GM21381 (cell line): Measurements from ENCODE around the gene TTC39B.

Source experiments
- ATAC-seq: cut with Tn5 transposase; IDR thresholded peaks from one replicate; pipeline ENCODE4 v1.9.1; 2021; ENCODE audit warnings: mild to moderate bottlenecking, moderate library complexity; ENCODE audit not compliant: unreplicated experiment

The TTC39B gene

DNA sequence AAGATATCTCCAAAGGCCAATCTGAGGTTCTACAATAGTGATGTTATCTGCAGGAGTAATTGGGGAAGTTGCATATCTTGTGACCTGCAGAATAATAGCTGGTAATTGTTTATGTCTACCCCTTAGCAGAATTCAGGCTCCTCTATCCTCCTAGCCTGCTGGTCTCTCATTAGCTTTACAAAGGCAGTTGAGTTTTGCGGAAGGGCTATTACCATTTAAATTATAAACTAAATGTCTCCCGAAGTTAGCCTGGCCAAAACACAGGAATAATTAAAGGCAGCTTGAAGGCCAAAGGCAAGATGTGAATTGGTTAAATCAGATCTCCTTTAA lies 168.7 kb downstream of the TTC39B start:
- ATAC-seq, result no peak

DNA sequence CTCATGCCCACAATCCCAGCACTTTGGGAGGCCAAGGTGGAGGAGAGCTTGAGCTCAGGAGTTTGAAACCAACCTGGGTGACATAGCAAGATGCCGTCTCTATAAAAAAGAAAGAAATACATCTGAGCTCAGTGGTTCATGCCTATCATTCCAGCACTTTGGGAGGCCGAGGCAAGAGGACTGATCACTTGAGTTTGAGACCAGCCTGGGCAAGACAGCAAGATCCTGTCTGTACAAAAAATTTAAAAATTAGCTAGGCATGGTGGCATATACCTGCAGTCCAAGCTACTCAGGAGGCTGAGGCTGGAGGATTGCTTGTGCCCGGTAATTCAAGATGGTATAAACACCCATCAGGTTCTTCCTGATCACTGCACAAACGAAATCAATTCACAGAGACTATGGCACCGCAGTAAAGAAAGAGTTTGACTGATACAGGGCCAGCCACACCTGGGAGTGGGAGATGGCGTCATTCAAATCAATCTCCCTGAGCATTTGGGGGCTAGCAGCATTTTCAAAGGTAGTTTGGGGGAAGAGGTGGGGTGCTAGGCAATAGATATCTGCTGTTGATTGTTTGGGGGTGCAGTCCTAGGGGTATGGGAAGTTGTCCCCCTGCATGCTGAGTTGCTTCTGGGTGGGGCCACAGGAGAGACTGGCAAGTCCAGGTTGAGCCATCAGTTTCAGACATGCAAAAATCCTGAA lies 169.2 kb downstream of the TTC39B start:
- ATAC-seq, result no peak

DNA sequence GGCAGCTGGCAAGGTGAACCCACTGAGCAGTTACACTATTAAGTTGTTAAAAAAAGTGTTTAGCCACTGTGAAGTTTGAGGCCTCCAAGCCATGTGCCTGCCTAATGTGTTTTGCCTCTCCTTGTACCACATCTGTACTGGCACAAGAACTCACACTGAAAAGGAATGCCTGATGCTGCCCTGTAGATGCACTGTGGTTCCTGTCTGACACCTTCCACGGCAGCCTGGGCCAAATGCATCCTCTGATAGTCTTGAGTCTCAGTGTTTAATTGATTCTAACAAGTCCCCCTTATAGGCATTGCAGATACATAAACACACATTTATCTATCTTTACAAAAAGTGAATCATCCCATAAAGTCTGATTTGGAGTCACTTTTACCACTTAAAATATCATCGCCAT lies 169.9 kb downstream of the TTC39B start:
- ATAC-seq, result no peak

DNA sequence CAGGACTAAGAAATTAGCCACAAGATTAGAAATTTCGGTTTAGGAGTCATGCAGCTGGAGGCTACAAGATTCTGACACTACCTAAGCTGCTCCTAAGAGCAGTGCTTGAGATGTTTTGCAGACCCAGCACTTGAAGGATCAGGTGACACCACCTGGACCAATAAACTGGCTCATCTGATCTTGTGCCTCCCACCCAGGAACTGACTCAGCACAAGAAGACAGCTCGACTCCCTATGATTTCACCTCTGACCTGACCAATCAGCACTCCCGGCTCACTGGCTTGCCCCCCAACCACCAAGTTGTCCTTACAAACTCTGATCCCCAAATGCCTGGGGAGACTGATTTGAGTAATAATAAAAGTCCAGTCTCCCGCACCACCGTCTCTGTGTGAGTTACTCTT lies 170.4 kb downstream of the TTC39B start:
- ATAC-seq, result no peak

DNA sequence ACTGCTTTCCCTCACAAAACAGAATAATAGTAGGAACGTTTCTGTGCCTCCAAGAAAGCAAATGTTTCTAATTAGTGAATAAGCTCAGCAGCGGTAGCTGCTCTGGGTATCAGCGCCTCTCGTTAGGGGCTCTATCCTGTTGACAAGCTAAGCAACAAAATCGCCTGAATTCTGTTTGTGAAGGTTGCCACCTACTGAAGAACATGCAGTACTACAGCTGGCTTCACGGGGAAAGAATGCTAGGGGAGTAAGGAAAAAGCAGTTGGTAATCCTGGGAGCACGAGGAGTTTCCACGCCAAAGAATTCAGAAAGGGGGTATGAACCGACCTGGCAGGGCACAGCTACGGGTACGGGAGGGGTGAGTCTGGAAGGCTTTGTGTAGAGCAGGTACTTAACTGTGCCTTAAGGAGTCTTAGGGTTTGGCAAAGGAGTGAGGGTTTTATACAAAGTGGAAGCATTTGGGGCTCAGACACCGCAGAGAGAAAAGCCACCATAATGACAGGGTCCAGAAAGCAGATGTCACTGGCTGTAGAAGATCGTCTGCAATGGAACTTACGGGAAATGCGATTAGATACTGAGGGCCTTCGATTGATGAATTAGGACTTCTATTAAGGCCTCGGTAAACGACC lies 171.7 kb downstream of the TTC39B start:
- peak; percentile 87 for ATAC-seq

DNA sequence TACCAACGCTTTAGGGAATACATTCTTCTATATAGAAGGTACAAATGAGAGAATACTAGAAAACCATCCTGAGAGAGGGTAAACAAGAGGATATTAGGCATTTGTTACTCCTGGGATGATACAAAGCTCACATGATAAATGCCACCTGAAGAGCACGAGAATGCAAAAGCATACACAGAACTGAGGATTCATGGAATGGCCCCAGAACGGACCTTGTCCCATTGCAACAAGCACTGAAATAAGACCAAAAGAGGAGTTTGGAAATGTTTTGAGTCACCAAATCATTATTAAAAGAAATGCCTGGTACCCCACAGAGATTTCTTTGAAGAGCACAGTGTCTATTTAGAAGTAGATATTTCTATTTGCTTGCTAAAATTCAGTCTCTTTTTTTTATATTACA lies 173.5 kb downstream of the TTC39B start:
- no peak for ATAC-seq

DNA sequence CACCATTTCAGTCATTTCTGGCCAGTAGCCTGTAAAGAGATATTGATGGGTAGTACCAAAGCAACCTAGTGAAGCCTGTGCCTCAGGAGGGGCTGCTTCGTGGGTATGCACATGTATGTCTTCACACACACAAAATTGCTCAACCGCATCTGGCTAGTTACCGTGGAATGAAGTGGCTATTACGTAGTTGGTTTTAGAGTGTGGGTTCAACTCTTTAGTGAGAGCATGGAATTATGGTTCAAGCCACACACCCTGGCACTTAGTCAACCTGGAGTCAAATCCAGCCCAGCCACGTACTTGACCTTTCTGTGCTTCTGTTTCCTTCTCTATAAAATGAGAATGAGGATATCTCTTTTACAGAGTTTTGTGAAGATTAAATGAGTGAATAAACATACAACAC lies 174.9 kb downstream of the TTC39B start:
- ATAC-seq, result no peak

DNA sequence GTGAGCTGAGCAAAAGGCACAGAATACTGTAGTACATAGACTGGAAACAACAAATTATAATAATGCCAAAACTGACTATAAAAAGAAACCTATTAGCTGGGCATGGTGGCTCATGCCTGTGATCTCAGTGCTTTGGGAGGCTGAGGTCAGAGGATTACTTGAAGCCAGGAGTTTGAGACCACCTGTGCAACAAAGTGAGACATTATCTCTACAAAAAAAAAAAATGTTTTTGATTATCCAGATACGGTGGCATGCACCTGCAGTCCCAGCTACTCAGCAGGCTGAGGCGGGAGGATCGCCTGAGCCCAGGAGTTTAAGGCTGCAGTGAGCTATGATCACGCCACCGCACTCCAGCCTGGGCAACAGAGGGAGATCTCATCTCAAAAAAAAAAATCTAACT lies 175.9 kb downstream of the TTC39B start:
- ATAC-seq, result no peak

DNA sequence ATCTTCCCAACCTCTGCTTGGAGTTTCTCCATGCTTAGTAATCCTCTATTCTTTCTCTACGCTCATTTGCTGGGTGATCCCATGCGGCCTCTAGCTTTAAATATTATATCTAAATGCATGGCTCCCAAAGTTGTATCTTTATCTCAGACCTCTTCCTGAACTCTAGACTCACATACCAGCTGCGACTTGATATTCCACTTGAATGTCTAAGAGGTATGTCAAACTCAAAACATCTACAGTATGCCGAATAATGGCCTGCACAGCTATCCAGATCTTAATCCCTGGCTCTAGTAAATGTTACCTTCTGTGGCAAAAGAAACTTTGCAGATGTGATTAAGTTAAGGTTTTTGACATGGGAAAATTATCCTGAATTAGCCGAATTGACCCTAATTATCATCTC lies 179.2 kb downstream of the TTC39B start:
- no peak for ATAC-seq

DNA sequence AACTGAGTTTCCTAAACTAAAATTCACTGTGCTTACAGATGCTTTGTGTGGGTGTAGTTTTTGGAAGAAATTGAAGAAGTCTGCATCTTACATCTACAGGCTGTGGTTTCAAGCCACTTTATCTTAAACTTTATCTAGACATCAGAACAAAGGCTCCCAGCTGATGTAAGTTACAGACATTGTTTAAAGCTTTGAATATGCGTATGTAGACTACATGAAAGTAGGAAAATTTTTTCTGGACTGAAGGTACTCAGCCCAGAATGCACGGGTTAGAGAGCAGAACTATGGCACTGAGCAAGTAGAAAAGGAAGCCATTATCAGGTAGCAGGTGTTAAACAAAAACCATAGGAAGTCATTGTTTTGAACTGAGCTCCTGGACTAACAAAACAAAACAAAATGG lies 185.4 kb downstream of the TTC39B start:
- no peak for ATAC-seq

DNA sequence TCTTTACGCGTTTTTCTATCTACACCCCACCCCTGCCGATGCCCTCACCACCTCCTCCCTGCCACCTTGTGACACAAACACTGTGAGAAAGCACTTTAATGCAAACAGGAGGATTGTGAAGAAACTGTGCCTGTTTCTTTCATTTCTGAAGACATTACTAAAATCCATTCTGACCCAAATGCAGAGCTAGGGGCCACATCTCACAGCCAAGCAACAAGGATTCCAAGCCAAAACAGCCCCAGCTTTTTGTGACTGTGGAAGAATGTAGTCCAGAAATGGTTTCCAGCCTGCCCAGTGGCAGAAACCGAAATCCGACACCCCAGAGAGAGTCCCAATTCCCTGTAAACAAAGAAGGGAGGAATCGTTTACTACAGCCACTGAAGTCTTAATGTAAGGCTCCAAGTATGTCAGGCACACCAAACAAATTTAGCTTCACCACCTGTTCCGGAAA lies 190.9 kb downstream of the TTC39B start:
- no peak for ATAC-seq

DNA sequence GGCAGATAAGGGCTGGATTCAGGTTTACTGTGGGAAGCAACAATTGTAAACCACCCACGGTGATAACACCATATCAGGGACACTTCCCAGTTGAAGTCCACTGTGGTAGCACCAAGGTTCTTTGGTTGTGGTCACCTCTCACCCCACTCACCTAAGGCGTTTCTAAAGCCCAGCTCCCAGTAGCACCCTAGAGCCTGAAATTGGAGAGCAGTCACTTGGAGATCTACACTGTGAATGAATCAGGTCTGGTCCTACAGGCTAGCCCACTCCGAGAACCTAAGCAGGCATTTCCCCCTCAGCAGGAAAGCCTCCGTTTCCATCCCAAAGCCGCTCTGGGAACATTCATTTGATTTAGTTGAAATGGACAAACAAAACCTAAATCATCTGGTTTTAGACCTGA lies 191.3 kb downstream of the TTC39B start:
- no peak for ATAC-seq

DNA sequence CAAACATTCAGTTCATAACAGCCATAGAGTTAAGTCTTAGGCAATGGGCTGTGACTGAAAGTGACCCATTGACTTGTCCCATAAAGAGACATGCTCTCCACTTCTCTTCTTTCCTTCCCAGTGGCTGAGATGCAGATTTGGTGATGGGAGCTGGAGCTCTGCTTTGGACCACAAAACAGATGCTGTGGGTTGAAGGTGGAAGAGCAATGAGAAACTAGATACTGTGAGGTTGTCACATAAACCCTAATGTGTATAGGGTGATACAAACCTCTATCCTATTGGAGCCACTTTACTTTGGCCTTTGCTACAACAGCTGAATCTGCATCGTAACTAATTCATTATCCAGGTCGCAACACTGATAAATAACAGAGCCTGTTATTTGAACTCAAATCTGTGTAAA lies 192.0 kb downstream of the TTC39B start:
- no peak for ATAC-seq
